ENCODE measurements around the gene TRDN.
"Not testable (repeated sequence)": the region's sequence is repeated elsewhere in the genome, so short reads cannot be mapped to it uniquely, and the experiment has no call there.

The TRDN gene

GRCh38 chr6:123295181-123295580 lies 341.6 kb downstream of the TRDN start:
- TF ChIP-seq, protein P1, sequence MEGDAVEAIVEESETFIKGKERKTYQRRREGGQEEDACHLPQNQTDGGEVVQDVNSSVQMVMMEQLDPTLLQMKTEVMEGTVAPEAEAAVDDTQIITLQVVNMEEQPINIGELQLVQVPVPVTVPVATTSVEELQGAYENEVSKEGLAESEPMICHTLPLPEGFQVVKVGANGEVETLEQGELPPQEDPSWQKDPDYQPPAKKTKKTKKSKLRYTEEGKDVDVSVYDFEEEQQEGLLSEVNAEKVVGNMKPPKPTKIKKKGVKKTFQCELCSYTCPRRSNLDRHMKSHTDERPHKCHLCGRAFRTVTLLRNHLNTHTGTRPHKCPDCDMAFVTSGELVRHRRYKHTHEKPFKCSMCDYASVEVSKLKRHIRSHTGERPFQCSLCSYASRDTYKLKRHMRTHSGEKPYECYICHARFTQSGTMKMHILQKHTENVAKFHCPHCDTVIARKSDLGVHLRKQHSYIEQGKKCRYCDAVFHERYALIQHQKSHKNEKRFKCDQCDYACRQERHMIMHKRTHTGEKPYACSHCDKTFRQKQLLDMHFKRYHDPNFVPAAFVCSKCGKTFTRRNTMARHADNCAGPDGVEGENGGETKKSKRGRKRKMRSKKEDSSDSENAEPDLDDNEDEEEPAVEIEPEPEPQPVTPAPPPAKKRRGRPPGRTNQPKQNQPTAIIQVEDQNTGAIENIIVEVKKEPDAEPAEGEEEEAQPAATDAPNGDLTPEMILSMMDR (conservative IDR thresholded peaks at IDR 0.05; ENCODE audit: low read length): no peak
- no peak for DNase-seq (ENCODE audit: low read depth)
- no peak overlapping the region for H3K4me3 ChIP-seq (ENCODE audit: low read length)

DNA sequence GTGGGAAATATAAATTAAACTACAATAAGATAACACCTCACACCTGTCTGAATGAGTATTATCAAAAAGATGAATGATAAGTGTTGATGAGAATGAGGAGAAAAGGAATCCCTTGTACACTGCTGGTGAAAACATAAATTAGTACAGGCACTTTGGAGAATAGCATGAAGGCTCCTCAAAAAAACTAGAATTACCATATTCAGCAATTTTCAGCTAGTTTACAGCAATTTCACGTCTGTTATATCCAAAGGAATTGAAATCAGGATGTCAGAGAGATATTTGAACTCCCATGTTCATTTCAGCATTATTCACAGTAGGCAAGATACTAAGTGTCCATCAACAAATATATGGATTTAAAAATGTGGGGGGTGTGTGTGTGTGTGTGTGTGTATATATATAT lies 348.1 kb downstream of the TRDN start:
- TF ChIP-seq, protein P1 (conservative IDR thresholded peaks at IDR 0.05; ENCODE audit: low read length): no peak
- no peak for DNase-seq (ENCODE audit: low read depth)

GRCh38 chr6:123276546-123276980 lies 360.2 kb downstream of the TRDN start:
- TF ChIP-seq, protein P1 (conservative IDR thresholded peaks at IDR 0.05; ENCODE audit: low read length): no peak
- no peak for DNase-seq (ENCODE audit: low read depth)
- H3K4me3 ChIP-seq (ENCODE audit: low read length): no peak overlapping the region

More for the DNA sequence above, 348.1 kb downstream of the TRDN start:
- no peak overlapping the region for H3K4me3 ChIP-seq (ENCODE audit: low read length)

DNA sequence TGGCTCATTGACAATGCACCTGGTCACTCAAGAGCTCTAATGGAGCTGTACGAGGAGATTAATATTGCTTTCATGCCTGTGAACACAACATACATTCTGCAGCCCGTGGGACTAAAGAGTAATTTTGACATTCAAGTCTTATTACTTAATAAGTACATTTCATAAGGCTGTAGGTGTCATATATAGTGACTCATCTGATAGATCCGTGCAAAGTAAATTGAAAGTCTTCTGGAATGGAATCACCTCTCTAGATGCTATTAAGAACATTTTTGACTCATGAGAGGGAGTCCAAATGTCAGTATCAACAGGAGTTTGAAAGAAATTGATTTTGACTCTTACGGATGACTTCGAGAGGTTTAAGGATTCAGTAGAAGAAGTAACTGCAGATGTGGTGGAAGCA lies 372.8 kb downstream of the TRDN start:
- no peak for DNase-seq (ENCODE audit: low read depth)
- no peak overlapping the region for H3K4me3 ChIP-seq (ENCODE audit: low read length)
- TF ChIP-seq, protein P1 (conservative IDR thresholded peaks at IDR 0.05; ENCODE audit: low read length): no peak

DNA sequence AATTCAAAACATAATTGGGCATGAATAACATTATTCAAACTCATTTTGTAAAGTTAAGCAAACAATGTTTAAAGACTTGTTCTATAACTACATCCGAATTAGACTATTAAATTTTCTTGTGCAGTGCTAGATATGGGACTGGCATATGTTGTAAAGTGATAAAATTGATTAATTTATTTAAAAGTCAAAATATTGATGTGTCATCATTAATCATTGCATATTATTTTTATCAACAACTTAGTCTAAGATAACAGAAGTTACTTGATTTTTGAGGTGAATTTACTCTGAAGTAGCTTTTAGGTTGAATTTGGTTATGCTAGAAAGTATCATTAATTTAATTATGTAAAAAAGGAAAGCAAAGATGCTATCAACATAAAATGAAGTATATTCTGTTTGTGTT lies 396.1 kb downstream of the TRDN start:
- H3K4me3 ChIP-seq (ENCODE audit: low read length): no peak overlapping the region
- TF ChIP-seq, protein P1 (conservative IDR thresholded peaks at IDR 0.05; ENCODE audit: low read length): no peak
- no peak for DNase-seq (ENCODE audit: low read depth)

- TF ChIP-seq, protein P1 (conservative IDR thresholded peaks at IDR 0.05; ENCODE audit: low read length): no peak
- no peak for DNase-seq (ENCODE audit: low read depth)
- H3K4me3 ChIP-seq (ENCODE audit: low read length): no peak overlapping the region
Measured at GRCh38 chr6:123233336-123233735, 403.4 kb downstream of the TRDN start.

GRCh38 chr6:123227789-123228188 lies 409.0 kb downstream of the TRDN start:
- DNase-seq (ENCODE audit: low read depth); H3K4me3 ChIP-seq (ENCODE audit: low read length): not testable (repeated sequence)

- DNase-seq (ENCODE audit: low read depth): no peak
- TF ChIP-seq, protein P1 (conservative IDR thresholded peaks at IDR 0.05; ENCODE audit: low read length): no peak
- H3K4me3 ChIP-seq (ENCODE audit: low read length): no peak overlapping the region
Measured at GRCh38 chr6:123226398-123226797, 410.4 kb downstream of the TRDN start.

All from AG10803 (cell line).